Measurements from ENCODE around the gene MTX1.

GRCh38 chr1:155158991-155159390 is 49.5 kb upstream of the MTX1 start:
- TF ChIP-seq, protein P1, sequence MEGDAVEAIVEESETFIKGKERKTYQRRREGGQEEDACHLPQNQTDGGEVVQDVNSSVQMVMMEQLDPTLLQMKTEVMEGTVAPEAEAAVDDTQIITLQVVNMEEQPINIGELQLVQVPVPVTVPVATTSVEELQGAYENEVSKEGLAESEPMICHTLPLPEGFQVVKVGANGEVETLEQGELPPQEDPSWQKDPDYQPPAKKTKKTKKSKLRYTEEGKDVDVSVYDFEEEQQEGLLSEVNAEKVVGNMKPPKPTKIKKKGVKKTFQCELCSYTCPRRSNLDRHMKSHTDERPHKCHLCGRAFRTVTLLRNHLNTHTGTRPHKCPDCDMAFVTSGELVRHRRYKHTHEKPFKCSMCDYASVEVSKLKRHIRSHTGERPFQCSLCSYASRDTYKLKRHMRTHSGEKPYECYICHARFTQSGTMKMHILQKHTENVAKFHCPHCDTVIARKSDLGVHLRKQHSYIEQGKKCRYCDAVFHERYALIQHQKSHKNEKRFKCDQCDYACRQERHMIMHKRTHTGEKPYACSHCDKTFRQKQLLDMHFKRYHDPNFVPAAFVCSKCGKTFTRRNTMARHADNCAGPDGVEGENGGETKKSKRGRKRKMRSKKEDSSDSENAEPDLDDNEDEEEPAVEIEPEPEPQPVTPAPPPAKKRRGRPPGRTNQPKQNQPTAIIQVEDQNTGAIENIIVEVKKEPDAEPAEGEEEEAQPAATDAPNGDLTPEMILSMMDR (conservative IDR thresholded peaks at IDR 0.05; ENCODE audit: low read length) = no peak
- TF ChIP-seq EZH2phosphoT487 (IDR thresholded peaks at IDR 0.05; ENCODE audit: borderline replicate concordance, low read depth, low read length) = no peak

Measured in OCI-LY7 (cell line).